Measurements from ENCODE around the gene SRXN1.

GRCh38 chr20:647479-648019, 5.5 kb downstream of the SRXN1 start:
- TF ChIP-seq CTCF (IDR thresholded peaks at IDR 0.05; ENCODE audit: low read length) (no peak), EZH2 (IDR thresholded peaks at IDR 0.05; ENCODE audit: borderline replicate concordance, low read length) (no peak)

Measured in OCI-LY1 (cell line).